ENCODE measurements around the gene PUM2.
A peak's percentile ranks its signal among the peaks of the same experiment; 100 is the strongest.

The PUM2 gene

GRCh38 chr2:20348542-20348941 lies 2.1 kb downstream of the PUM2 start:
- no peak overlapping the region for H2BK120ac ChIP-seq (ENCODE audit: low read depth, low read length)
- no peaks in the 10 kb centered on the region for H3K79me1 ChIP-seq (replicated peaks; ENCODE audit: low read length, poor library complexity, severe bottlenecking)
- no peak overlapping the region for H3K18ac ChIP-seq (ENCODE audit: low read depth in 1 of 2, low read length in 2 of 2)
- no peak overlapping the region for H2AK5ac ChIP-seq (ENCODE audit: low read length, severe bottlenecking)
- H3K23ac ChIP-seq (ENCODE audit: low read length in 2 of 2) = no peak overlapping the region
- H4K8ac ChIP-seq (ENCODE audit: low read length) = no peak overlapping the region
- DNase-seq = no peak
- H3K27me3 ChIP-seq (ENCODE audit: control insufficient read depth in 1 of 2, insufficient read depth in 1 of 2, low read length in 2 of 2) = no peaks in the 10 kb centered on the region
- H2BK5ac ChIP-seq (ENCODE audit: low read depth, low read length, poor library complexity, severe bottlenecking) = no peak overlapping the region
- H3K14ac ChIP-seq (ENCODE audit: low read length in 2 of 2) = no peak overlapping the region
- H3K4me3 ChIP-seq (ENCODE audit: insufficient read depth in 1 of 2, low read depth in 1 of 2, low read length in 2 of 2) = peak overlapping the region in 1 of 2 experiments; percentile 84
- H4K91ac ChIP-seq (ENCODE audit: low read length) = no peak overlapping the region
- H3K27ac ChIP-seq (ENCODE audit: low read length, poor library complexity, severe bottlenecking) = no peak overlapping the region
- H3K4me2 ChIP-seq (ENCODE audit: low read length, poor library complexity, severe bottlenecking) = peak overlapping the region; percentile 30
- peak overlapping the region; percentile 96 for H3K9ac ChIP-seq (ENCODE audit: low read length)
- peaks cover 3 to 5% of the 10 kb centered on the region in 2 experiments for H3K36me3 ChIP-seq (ENCODE audit: control insufficient read depth in 1 of 2, insufficient read depth in 2 of 2, low read depth in 1 of 2, low read length in 2 of 2)
- no peak overlapping the region for H3K4ac ChIP-seq (ENCODE audit: low read depth in 1 of 2, low read length in 2 of 2)
- H2AFZ ChIP-seq (ENCODE audit: low read depth, low read length) = no peak overlapping the region
- WGBS = 86% methylated on average over 16 of the region's 17 CpGs
- no peak overlapping the region for H2BK15ac ChIP-seq (ENCODE audit: low read depth, poor library complexity, severe bottlenecking)
- no peaks in the 10 kb centered on the region for H3K9me3 ChIP-seq (ENCODE audit: control insufficient read depth, low read length)
- no peak overlapping the region for H2BK12ac ChIP-seq (ENCODE audit: low read length in 2 of 2)
- H3K4me1 ChIP-seq (ENCODE audit: control insufficient read depth, insufficient read depth, low read depth, low read length) = peaks cover 14% of the 10 kb centered on the region

- H3K9me3 ChIP-seq (ENCODE audit: control insufficient read depth, low read length) = no peaks in the 10 kb centered on the region
- H3K36me3 ChIP-seq (ENCODE audit: control insufficient read depth in 1 of 2, insufficient read depth in 2 of 2, low read depth in 1 of 2, low read length in 2 of 2) = peaks cover 3 to 5% of the 10 kb centered on the region in 2 experiments
- DNase-seq = no peak
- H3K27me3 ChIP-seq (ENCODE audit: control insufficient read depth in 1 of 2, insufficient read depth in 1 of 2, low read length in 2 of 2) = no peaks in the 10 kb centered on the region
- H2BK5ac ChIP-seq (ENCODE audit: low read depth, low read length, poor library complexity, severe bottlenecking) = no peak overlapping the region
- peak overlapping the region; percentile 37 for H3K4me2 ChIP-seq (ENCODE audit: low read length, poor library complexity, severe bottlenecking)
- no peak overlapping the region for H2BK120ac ChIP-seq (ENCODE audit: low read depth, low read length)
- no peak overlapping the region for H3K23ac ChIP-seq (ENCODE audit: low read length in 2 of 2)
- H3K14ac ChIP-seq (ENCODE audit: low read length in 2 of 2) = no peak overlapping the region
- WGBS = 85% methylated on average over 5 of the region's 5 CpGs
- no peak overlapping the region for H3K9ac ChIP-seq (ENCODE audit: low read length)
- H2AFZ ChIP-seq (ENCODE audit: low read depth, low read length) = no peak overlapping the region
- H2BK15ac ChIP-seq (ENCODE audit: low read depth, poor library complexity, severe bottlenecking) = no peak overlapping the region
- no peak overlapping the region for H3K27ac ChIP-seq (ENCODE audit: low read length, poor library complexity, severe bottlenecking)
- H4K91ac ChIP-seq (ENCODE audit: low read length) = no peak overlapping the region
- no peak overlapping the region for H2AK5ac ChIP-seq (ENCODE audit: low read length, severe bottlenecking)
- H3K4me3 ChIP-seq (ENCODE audit: insufficient read depth in 1 of 2, low read depth in 1 of 2, low read length in 2 of 2) = no peak overlapping the region
- no peak overlapping the region for H3K18ac ChIP-seq (ENCODE audit: low read depth in 1 of 2, low read length in 2 of 2)
- no peak overlapping the region for H3K4ac ChIP-seq (ENCODE audit: low read depth in 1 of 2, low read length in 2 of 2)
- no peak overlapping the region for H2BK12ac ChIP-seq (ENCODE audit: low read length in 2 of 2)
- H3K4me1 ChIP-seq (ENCODE audit: control insufficient read depth, insufficient read depth, low read depth, low read length) = peaks cover 20% of the 10 kb centered on the region
- no peaks in the 10 kb centered on the region for H3K79me1 ChIP-seq (replicated peaks; ENCODE audit: low read length, poor library complexity, severe bottlenecking)
- no peak overlapping the region for H4K8ac ChIP-seq (ENCODE audit: low read length)
Observed at GRCh38 chr2:20346565-20347381, 3.9 kb downstream of the PUM2 start.

GRCh38 chr2:20343128-20343527 lies 7.5 kb downstream of the PUM2 start:
- Histone ChIP-seq H3K4me1 (ENCODE audit: control insufficient read depth, insufficient read depth, low read depth, low read length) (peaks cover 16% of the 10 kb centered on the region), H2AFZ (ENCODE audit: low read depth, low read length) (no peak overlapping the region), H3K4me2 (ENCODE audit: low read length, poor library complexity, severe bottlenecking) (no peak overlapping the region), H2BK5ac (ENCODE audit: low read depth, low read length, poor library complexity, severe bottlenecking) (no peak overlapping the region), H3K9me3 (ENCODE audit: control insufficient read depth, low read length) (no peaks in the 10 kb centered on the region), H4K91ac (ENCODE audit: low read length) (no peak overlapping the region), H3K36me3 (ENCODE audit: control insufficient read depth in 1 of 2, insufficient read depth in 2 of 2, low read depth in 1 of 2, low read length in 2 of 2) (peaks cover 0 to 5% of the 10 kb centered on the region in 2 experiments), H2BK12ac (ENCODE audit: low read length in 2 of 2) (no peak overlapping the region), H2AK5ac (ENCODE audit: low read length, severe bottlenecking) (no peak overlapping the region), H3K4ac (ENCODE audit: low read depth in 1 of 2, low read length in 2 of 2) (no peak overlapping the region), H3K4me3 (ENCODE audit: insufficient read depth in 1 of 2, low read depth in 1 of 2, low read length in 2 of 2) (no peak overlapping the region), H3K14ac (ENCODE audit: low read length in 2 of 2) (no peak overlapping the region), H2BK15ac (ENCODE audit: low read depth, poor library complexity, severe bottlenecking) (no peak overlapping the region), H2BK120ac (ENCODE audit: low read depth, low read length) (no peak overlapping the region), H3K27me3 (ENCODE audit: control insufficient read depth in 1 of 2, insufficient read depth in 1 of 2, low read length in 2 of 2) (no peaks in the 10 kb centered on the region), H4K8ac (ENCODE audit: low read length) (no peak overlapping the region), H3K9ac (ENCODE audit: low read length) (no peak overlapping the region), H3K79me1 (replicated peaks; ENCODE audit: low read length, poor library complexity, severe bottlenecking) (no peaks in the 10 kb centered on the region), H3K23ac (ENCODE audit: low read length in 2 of 2) (no peak overlapping the region), H3K27ac (ENCODE audit: low read length, poor library complexity, severe bottlenecking) (no peak overlapping the region), H3K18ac (ENCODE audit: low read depth in 1 of 2, low read length in 2 of 2) (no peak overlapping the region)
- WGBS = 0% methylated on average over 1 of the region's 2 CpGs
- DNase-seq = peak; percentile 67

- Histone ChIP-seq H4K8ac (ENCODE audit: low read length) (no peak overlapping the region), H2AFZ (ENCODE audit: low read depth, low read length) (no peak overlapping the region), H2BK120ac (ENCODE audit: low read depth, low read length) (no peak overlapping the region), H3K18ac (ENCODE audit: low read depth in 1 of 2, low read length in 2 of 2) (no peak overlapping the region), H2BK5ac (ENCODE audit: low read depth, low read length, poor library complexity, severe bottlenecking) (no peak overlapping the region), H3K9me3 (ENCODE audit: control insufficient read depth, low read length) (no peaks in the 10 kb centered on the region), H3K36me3 (ENCODE audit: control insufficient read depth in 1 of 2, insufficient read depth in 2 of 2, low read depth in 1 of 2, low read length in 2 of 2) (peaks cover 0 to 4% of the 10 kb centered on the region in 2 experiments), H2BK12ac (ENCODE audit: low read length in 2 of 2) (no peak overlapping the region), H2AK5ac (ENCODE audit: low read length, severe bottlenecking) (no peak overlapping the region), H3K27ac (ENCODE audit: low read length, poor library complexity, severe bottlenecking) (no peak overlapping the region), H3K9ac (ENCODE audit: low read length) (no peak overlapping the region), H3K79me1 (replicated peaks; ENCODE audit: low read length, poor library complexity, severe bottlenecking) (no peaks in the 10 kb centered on the region), H3K4me3 (ENCODE audit: insufficient read depth in 1 of 2, low read depth in 1 of 2, low read length in 2 of 2) (no peak overlapping the region), H3K14ac (ENCODE audit: low read length in 2 of 2) (no peak overlapping the region), H3K27me3 (ENCODE audit: control insufficient read depth in 1 of 2, insufficient read depth in 1 of 2, low read length in 2 of 2) (no peaks in the 10 kb centered on the region), H3K4me2 (ENCODE audit: low read length, poor library complexity, severe bottlenecking) (no peak overlapping the region), H3K4ac (ENCODE audit: low read depth in 1 of 2, low read length in 2 of 2) (no peak overlapping the region), H4K91ac (ENCODE audit: low read length) (no peak overlapping the region), H3K4me1 (ENCODE audit: control insufficient read depth, insufficient read depth, low read depth, low read length) (peaks cover 16% of the 10 kb centered on the region), H3K23ac (ENCODE audit: low read length in 2 of 2) (no peak overlapping the region), H2BK15ac (ENCODE audit: low read depth, poor library complexity, severe bottlenecking) (no peak overlapping the region)
- no CpG with 5 or more reads among the region's 1 CpG for WGBS
- no peak for DNase-seq
Observed at GRCh38 chr2:20339012-20339411, 11.6 kb downstream of the PUM2 start.
